ENCODE measurements around the gene MRPS12. TPM values are rescaled to one million over a fixed set of nuclear protein-coding genes. Genes with fewer than 3 reads are reported as not detected.
"Not testable (repeated sequence)": the region's sequence is repeated elsewhere in the genome, so short reads cannot be mapped to it uniquely, and the experiment has no call there.

MRPS12 gene
- total RNA-seq, 6 experiments from 2014 or later, result 21.2 to 49.5 (median 24.0) TPM

DNA sequence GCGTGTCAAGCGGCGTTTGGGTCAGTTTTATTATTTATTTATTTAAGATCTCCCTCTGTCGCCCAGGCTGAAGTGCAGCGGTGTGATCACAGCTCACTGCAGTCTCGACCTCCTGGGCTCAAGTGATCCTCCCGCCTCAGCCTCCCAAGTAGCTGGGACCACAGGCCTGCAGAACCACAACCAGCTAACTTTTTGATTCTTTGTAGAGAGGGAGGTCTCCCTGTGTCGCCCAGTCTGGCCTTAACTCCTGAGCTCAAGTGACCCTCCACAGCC lies 713 bp downstream of the MRPS12 start:
- DNase-seq (peak in 1 of 3 donors; percentile 42), ATAC-seq (no peak)

DNA sequence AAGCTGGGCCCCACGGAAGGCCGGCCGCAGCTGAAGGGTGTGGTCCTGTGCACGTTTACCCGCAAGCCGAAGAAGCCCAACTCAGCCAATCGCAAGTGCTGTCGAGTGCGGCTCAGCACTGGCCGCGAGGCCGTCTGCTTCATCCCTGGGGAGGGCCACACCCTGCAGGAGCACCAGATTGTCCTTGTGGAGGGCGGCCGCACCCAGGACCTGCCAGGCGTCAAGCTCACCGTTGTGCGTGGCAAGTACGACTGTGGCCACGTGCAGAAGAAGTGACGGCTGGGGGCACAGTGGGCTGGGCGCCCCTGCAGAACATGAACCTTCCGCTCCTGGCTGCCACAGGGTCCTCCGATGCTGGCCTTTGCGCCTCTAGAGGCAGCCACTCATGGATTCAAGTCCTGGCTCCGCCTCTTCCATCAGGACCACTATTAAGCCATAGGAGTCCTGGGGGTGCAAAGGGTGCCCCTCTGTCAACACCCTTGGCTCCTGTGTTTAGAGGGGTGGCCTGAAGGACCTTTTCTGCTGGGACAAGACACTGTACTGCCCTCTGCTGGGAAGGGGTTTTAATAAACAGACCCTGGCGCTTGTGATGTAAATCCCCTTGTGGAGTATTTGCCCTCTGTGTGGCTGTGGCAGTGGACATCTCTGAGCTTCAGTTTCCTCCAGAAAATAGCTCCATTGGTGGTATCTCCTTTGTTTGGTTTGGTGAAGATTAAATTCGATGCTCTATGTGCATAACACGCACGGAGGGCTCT lies 1.9 kb downstream of the MRPS12 start:
- ATAC-seq (no peak), DNase-seq (peak in 2 of 3 donors; percentile 42 to 48)
- H3K27ac ChIP-seq, result no peak overlapping the region
- H3K4me1 ChIP-seq, result peaks cover 0 to 37% (median 3%) of the 10 kb centered on the region in 4 donors
- no peak overlapping the region for H3K4me3 ChIP-seq
- whole genome bisulfite sequencing (ENCODE audit: insufficient coverage, low coverage, low lambda C conversion rate, missing lambda C conversion rate), result 60% methylated on average over 4 of the region's 29 CpGs
- TF ChIP-seq CTCF (IDR thresholded peaks at IDR 0.05) (peak; percentile 17 to 42 (median 36)), POLR2A (IDR thresholded peaks at IDR 0.05) (no peak)
- intact Hi-C loops (cut with DNase I), result no loop called here
- H3K36me3 ChIP-seq, result peaks cover 0 to 3% (median 0%) of the 10 kb centered on the region in 4 donors
- H3K9me3 ChIP-seq, result no peaks in the 10 kb centered on the region
- no peaks in the 10 kb centered on the region for H3K27me3 ChIP-seq

More for the DNA sequence above, 713 bp downstream of the MRPS12 start:
- H3K36me3 ChIP-seq, result peaks cover 0 to 3% (median 0%) of the 10 kb centered on the region in 4 donors
- 2% methylated on average over 6 of the region's 8 CpGs for WGBS (ENCODE audit: insufficient coverage, low coverage, low lambda C conversion rate, missing lambda C conversion rate)
- no peaks in the 10 kb centered on the region for H3K27me3 ChIP-seq
- TF ChIP-seq POLR2A (IDR thresholded peaks at IDR 0.05) (no peak), CTCF (IDR thresholded peaks at IDR 0.05) (no peak)
- H3K4me3 ChIP-seq, result peak overlapping the region; percentile 74 to 86 (median 76)
- no peaks in the 10 kb centered on the region for H3K9me3 ChIP-seq
- intact Hi-C loops (cut with DNase I), result no loop called here
- H3K27ac ChIP-seq, result peak overlapping the region; percentile 49 to 81 (median 75)
- peaks cover 0 to 37% (median 3%) of the 10 kb centered on the region in 4 donors for H3K4me1 ChIP-seq

DNA sequence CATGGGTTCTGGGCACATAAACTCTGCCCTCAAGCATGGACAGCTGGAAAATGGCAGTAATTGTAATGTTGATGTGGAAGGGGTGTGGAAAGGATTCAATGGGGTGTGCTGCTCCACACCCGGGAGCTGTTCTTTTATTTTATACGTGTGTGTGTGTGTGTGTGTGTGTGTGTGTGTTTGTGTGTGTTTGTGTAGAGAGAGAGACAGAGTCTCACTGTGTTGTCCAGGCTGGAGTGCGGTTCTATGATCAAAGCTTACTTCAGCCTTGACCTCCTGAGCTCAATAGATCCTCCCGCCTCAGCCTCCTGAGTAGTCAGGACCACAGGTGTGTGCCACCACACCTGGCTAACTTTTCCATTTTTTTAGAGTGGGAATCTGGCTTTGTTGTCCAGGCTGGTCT lies 2.8 kb downstream of the MRPS12 start:
- H3K9me3 ChIP-seq, result no peaks in the 10 kb centered on the region
- no peak overlapping the region for H3K4me3 ChIP-seq
- H3K27ac ChIP-seq, result no peak overlapping the region
- intact Hi-C loops (cut with DNase I), result no loop called here
- H3K4me1 ChIP-seq, result peaks cover 0 to 37% (median 3%) of the 10 kb centered on the region in 4 donors
- WGBS (ENCODE audit: insufficient coverage, low coverage, low lambda C conversion rate, missing lambda C conversion rate), result 51% methylated on average over 2 of the region's 4 CpGs
- ATAC-seq (no peak), DNase-seq (no peak)
- TF ChIP-seq CTCF (IDR thresholded peaks at IDR 0.05), result no peak
- H3K36me3 ChIP-seq, result peaks cover 0 to 3% (median 0%) of the 10 kb centered on the region in 4 donors
- H3K27me3 ChIP-seq, result no peaks in the 10 kb centered on the region

DNA sequence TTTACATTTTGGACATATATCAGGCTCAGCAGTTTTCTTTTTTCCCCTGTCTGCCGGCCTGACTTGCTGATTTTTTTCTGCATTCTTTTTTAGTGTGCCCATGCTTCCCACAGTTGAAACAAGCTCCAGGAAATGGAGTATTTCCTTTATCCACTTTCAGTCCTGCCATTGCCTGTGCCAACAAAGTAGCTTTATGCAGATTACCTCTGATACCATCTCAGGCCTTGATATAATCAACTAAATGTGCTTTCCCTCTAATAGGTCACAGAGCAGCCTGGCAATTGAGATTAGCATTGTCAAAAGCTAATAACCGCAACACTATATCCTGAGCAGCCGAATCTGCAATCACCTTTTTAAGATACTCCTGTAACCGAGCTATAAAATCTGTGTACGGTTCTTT lies 9.2 kb downstream of the MRPS12 start:
- no peak overlapping the region for H3K27ac ChIP-seq
- ATAC-seq (no peak), DNase-seq (no peak)
- TF ChIP-seq CTCF (IDR thresholded peaks at IDR 0.05) (no peak), POLR2A (IDR thresholded peaks at IDR 0.05) (no peak)
- H3K4me3 ChIP-seq, result no peak overlapping the region
- peaks cover 0 to 4% (median 0%) of the 10 kb centered on the region in 4 donors for H3K36me3 ChIP-seq
- no peaks in the 10 kb centered on the region for H3K27me3 ChIP-seq
- intact Hi-C loops (cut with DNase I), result no loop called here
- H3K4me1 ChIP-seq, result peaks cover 0 to 12% (median 0%) of the 10 kb centered on the region in 4 donors
- 64% methylated on average over 5 of the region's 5 CpGs for WGBS (ENCODE audit: insufficient coverage, low coverage, low lambda C conversion rate, missing lambda C conversion rate)
- H3K9me3 ChIP-seq, result no peaks in the 10 kb centered on the region

GRCh38 chr19:38941466-38941865 lies 10.7 kb downstream of the MRPS12 start:
- DNase-seq, result peak in 1 of 3 donors; percentile 9
- WGBS (ENCODE audit: insufficient coverage, low coverage, low lambda C conversion rate, missing lambda C conversion rate), result 58% methylated on average over 3 of the region's 5 CpGs
- H3K4me3 ChIP-seq; H3K36me3 ChIP-seq; H3K27me3 ChIP-seq; intact Hi-C loops (cut with DNase I); ATAC-seq; H3K4me1 ChIP-seq; H3K27ac ChIP-seq; H3K9me3 ChIP-seq: not testable (repeated sequence)
